HG03064 (cell line): ENCODE results near the gene TLK2.
"Not testable (repeated sequence)": the region's sequence is repeated elsewhere in the genome, so short reads cannot be mapped to it uniquely, and the experiment has no call there.

ENCODE experiments used
- ATAC-seq: cut with Tn5 transposase; IDR thresholded peaks from one replicate; pipeline ENCODE4 v1.9.1; 2021; ENCODE audit warnings: low read depth; ENCODE audit not compliant: unreplicated experiment

The TLK2 gene

GRCh38 chr17:62552851-62553659 is 74.4 kb downstream of the TLK2 start:
- ATAC-seq = not testable (repeated sequence)

DNA sequence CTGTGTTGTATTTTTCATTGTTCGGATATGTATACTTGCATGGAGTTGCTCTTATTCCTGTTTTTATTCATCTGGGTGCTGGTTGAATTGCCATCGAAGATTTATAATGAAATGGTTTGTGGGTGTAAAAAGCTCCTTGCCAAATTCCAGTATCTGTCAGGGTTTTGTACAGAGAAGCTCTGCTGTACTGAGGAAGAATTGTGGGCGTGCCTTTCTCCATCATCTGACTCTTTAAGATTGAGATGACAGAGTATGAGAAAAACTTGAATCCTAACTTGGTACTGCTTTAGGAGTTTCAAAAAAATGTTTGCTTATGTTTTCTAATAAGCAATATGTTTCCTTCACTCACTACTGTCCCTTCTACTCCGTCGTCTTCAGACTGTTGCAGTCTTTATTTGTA is 78.9 kb downstream of the TLK2 start:
- not testable (repeated sequence) for ATAC-seq

- ATAC-seq = not testable (repeated sequence)
These were observed 80.3 kb downstream of the TLK2 start for GRCh38 chr17:62558941-62559340.

DNA sequence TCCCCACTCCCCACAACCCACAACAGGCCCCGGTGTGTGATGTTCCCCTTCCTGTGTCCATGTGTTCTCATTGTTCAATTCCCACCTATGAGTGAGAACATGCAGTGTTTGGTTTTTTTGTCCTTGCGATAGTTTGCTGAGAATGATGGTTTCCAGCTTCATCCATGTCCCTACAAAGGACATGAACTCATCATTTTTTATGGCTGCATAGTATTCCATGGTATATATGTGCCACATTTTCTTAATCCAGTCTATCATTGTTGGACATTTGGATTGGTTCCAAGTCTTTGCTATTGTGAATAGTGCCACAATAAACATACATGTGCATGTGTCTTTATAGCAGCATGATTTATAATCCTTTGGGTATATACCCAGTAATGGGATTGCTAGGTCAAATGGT is 82.3 kb downstream of the TLK2 start:
- not testable (repeated sequence) for ATAC-seq

DNA sequence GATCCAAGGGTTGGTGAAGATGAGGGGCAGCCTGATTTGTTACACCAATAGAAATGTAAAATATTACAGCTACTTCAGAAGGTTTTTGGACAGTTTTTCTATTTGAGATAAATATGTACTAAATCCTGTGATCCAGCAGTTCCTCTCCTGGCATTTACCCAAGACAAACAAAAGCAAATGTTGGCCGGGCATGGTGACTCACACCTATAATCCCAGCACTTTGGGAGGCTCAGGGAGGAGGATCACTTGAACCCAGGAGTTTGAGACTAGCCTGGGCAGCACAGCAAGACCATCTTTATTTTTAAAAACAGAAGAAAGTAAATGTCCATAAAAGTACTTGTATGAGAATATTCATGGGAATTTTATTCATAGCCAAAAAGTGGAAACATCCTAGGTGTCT is 84.0 kb downstream of the TLK2 start:
- ATAC-seq = no peak

DNA sequence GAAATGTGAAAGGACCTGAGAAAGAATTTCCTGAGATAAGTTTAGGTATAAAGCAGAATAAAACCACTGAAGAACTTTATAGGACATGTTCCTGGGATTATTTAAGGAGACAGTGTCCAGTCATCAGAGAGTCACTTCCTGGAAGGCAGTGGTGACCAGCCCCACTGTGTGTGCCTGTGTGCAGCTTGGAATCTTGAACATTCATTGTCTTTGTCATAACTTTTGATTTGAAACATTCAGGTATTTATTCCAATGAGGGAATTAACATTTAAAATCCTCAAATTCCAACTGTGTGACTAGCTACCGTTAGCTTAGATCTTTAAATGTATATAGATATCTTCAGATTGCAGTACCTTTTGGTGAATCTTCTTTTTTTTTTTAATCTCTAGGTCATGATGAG is 87.2 kb downstream of the TLK2 start:
- no peak for ATAC-seq

DNA sequence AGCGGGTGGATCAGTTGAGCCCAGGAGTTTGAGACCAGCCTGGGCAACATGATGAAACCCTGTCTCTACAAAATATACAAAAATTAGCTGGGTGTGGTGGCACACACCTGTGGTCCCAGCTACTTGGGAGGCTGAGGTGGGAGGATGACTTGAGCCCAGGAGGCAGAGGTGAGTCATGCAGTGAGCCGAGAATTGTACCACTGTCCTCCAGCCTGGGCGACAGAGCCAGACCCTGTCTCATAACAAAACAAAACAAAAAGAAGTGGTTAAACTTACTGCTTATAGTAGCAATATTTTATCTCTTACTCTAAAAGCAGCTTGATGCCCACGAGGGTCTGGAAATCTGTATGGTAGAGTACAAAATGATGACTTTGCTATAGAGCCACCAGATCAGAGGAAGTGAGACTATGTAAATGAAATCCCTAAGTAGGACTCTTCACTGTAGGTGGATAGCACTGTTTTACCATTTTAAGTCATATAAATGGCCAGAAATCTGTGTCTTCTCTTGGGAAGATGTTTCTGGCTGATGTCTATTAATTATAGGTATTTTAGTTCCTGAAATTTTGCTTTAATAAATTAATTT is 88.5 kb downstream of the TLK2 start:
- ATAC-seq = no peak

GRCh38 chr17:62572488-62572887 is 93.9 kb downstream of the TLK2 start:
- no peak for ATAC-seq

DNA sequence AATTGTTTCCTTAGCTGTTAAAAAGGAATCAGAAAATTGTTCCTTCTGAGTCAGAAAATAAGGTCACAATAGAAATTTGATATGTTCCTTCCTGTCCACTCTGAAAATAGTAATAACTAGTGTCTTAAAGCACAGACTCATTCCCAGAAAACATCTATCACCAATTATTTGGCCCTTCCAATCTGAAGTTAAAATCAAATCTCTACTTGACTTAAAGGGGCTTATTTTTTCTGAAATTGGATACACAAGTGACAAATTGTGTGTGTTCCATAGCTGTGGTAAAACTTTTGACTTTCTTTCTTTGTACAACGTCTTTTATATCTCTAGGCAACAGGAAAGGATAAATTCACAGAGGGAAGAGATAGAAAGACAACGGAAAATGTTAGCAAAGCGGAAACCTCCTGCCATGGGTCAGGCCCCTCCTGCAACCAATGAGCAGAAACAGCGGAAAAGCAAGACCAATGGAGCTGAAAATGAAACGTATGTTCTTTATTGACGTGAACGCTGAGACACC is 94.3 kb downstream of the TLK2 start:
- no peak for ATAC-seq

- ATAC-seq = no peak
These were observed 95.0 kb downstream of the TLK2 start for GRCh38 chr17:62573480-62574117.

DNA sequence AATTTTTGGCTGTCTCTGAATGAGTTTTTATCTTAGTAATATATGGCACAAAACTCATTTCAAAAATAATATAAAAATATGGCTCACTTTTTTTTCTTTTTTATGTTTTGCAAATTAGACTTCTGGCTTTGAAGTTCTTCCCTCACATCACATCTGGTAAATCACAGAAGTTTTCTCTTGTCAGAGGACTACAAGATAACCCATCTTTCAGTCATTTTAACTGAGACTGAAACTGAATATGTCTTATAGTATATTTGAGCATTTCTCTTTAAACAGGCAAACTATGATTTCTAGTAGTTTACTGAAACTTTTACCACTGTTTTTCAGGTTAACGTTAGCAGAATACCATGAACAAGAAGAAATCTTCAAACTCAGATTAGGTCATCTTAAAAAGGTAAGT is 97.8 kb downstream of the TLK2 start:
- no peak for ATAC-seq

GRCh38 chr17:62578757-62579487 is 100.3 kb downstream of the TLK2 start:
- no peak for ATAC-seq

DNA sequence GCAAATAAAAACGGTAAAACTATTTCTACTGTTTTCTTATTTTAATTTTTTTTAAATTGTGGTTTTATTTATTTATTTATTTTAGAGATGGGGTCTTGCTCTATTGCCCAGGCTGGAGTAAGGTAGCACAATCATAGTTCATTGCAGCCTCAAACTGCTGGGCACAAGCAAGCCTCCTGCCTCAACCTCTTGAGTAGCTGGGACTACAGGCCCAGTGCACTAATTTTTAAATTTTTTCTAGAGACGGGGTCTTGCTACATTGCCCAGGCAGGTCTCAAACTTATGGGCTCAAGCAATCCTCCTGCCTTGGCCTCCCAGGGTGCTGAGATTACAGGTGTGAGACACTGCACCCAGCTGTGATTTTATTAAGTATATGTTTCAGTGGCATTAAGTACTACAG is 102.3 kb downstream of the TLK2 start:
- no peak for ATAC-seq

DNA sequence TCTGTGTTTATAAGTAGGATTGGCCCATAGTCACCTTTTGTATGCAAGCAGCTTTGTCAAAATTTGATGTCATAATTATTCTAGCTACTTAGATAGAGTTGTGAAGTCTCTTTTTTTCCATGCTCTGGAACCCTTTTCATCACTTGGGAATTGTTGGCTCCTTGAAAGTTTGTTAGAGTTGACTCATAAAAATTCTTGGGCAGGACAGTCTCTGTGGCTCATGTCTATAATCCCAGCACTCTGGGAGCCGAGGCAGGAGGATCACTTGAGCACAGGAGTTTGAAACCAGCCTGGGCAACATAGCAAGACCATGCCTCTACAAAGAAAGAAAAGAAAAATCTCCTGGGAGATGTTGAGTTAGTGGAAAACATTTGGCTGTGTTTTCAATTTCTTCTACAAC is 103.1 kb downstream of the TLK2 start:
- no peak for ATAC-seq

DNA sequence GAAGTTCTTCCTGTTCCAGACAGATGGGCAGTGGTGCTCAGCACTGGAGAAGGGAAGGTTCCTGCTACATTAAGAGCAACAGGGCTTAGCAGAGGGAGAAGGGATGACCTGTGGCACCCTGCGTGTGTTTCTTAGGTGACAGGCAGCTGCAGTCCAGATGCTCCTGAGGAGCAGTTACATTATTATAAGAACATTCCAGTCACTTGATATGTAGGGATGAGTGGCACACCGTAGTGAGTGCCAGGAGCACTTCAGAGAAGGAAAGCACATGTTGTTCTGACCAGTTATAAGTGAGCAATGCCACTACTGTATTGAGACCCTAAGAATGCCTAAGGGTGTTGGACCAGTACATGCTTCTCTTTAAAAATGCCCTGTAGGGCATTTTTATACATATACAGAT is 108.9 kb downstream of the TLK2 start:
- ATAC-seq = no peak

DNA sequence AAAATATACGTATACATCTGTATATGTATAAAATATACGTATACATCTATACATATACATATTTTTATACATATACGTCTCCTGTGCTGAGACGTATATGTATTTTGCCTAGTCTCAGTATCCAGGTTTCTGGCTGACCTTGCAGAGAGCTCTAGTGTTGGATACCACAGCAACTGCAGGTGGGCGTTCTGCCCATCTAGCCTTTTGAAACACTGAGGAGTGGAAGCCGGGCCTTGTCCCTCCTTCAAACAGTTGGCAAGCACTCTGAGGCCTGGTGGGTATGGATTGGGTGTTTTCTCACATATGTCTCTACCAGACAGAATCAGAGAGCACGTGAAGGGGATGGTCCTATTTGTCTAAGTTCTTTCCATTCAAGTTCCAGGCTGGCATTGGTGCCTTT is 109.5 kb downstream of the TLK2 start:
- ATAC-seq = no peak

GRCh38 chr17:62591333-62591732 is 112.7 kb downstream of the TLK2 start:
- ATAC-seq = no peak

DNA sequence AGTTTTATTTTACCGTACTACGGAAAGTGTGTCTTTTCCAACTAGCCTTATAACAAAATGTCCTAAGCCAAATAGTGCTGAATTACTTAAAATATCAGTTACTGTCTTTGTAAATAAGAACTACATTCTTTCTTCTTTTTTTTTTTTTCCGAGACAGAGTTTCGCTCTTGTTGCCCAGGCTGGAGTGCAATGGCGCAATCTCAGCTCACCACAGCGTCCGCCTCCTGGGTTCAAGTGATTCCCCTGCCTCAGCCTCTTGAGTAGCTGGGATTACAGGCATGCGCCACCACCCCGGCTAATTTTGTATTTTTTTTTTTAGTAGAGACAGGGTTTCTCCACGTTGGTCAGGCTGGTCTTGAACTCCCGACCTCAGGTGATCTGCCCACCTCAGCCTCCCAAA is 113.2 kb downstream of the TLK2 start:
- ATAC-seq = not testable (repeated sequence)

GRCh38 chr17:62592341-62593099 is 113.9 kb downstream of the TLK2 start:
- ATAC-seq = no peak

- no peak for ATAC-seq
These were observed 116.9 kb downstream of the TLK2 start for GRCh38 chr17:62595484-62595883.
